ENCODE results near the gene NFIA. TPM values are rescaled to one million over a fixed set of nuclear protein-coding genes. Genes with fewer than 3 reads are reported as not detected.

The NFIA gene
- total RNA-seq, 1 donor from 2014 or later = 12.4 TPM

GRCh38 chr1:61313906-61314422 lies 231.6 kb downstream of the NFIA start:
- peak; percentile 43 for DNase-seq

GRCh38 chr1:61315011-61315410 lies 232.7 kb downstream of the NFIA start:
- DNase-seq = no peak

GRCh38 chr1:61316493-61316892 lies 234.1 kb downstream of the NFIA start:
- no peak for DNase-seq

- DNase-seq = peak; percentile 51
Observed at GRCh38 chr1:61318319-61319125, 236.2 kb downstream of the NFIA start.

- DNase-seq = no peak
Observed at GRCh38 chr1:61320575-61320974, 238.2 kb downstream of the NFIA start.

- DNase-seq = no peak
Observed at GRCh38 chr1:61322008-61322744, 239.8 kb downstream of the NFIA start.

- DNase-seq = no peak
Observed at GRCh38 chr1:61322769-61323168, 240.4 kb downstream of the NFIA start.

DNA sequence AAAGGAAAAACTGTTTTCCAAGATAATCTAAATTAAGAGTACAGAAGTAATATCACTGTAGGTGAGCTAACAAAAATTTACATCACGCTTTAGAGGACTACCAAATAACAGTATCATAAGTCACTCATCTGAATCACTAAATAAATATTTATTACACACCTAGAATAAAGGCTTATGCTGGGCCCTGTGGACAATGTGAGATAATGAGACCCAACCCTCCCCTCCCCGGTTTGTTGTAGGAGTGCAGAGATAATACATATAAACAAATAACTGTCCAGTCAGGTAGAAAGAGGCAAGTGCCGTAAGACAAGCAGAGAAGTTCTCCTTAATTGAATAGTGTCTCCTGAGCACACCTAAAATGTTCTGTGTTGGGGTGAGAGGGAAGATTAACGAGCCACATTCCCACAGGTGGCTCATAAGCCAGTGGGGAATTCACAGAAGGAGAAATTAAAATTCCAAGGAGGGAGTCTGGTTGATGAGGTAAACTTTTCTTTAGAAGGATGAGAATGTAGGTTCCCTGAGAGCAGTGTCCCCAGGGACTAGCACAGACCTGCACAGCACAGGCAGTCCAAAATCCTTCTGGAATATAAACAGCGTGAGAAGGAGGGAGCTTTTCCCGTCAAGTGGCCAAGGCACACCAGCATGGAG lies 241.4 kb downstream of the NFIA start:
- no peak for DNase-seq

DNA sequence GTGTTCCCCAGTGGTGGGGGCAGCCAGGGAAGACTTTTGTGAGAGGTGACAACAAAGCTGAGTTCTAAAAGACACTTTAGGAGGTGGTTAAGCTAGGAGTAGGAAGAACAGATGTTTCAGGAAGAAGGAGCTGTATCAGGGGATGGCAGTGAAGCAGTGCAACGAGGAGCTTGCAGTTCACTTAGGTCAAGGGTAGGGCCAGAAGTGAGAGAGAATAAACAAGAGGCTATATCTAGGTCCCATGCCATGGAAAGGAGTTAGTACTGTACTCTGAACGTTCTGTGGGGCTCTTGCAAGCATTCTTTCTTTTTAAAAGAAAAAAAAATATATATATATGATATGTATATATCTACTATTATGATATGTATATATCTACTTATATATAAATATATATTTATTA lies 244.4 kb downstream of the NFIA start:
- no peak for DNase-seq

DNA sequence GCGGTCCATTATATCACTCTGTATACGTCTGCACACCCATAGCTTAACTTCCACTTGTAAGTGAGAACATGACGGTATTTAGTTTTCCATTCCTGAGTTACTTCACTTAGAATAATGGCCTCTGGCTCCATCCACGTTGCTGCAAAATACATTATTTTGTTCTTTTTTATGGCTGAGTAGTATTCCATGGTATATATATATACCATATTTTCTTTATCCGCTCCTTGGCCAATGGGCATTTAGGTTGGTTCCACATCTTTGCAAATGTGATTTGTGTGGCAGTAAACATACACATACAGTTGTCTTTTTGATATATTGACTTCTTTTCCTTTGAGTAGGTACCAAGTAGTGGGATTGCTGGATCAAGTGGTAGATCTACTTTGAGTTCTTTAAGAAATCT lies 245.1 kb downstream of the NFIA start:
- DNase-seq = no peak

- DNase-seq = no peak
Observed at GRCh38 chr1:61329556-61329955, 247.2 kb downstream of the NFIA start.

GRCh38 chr1:61330018-61330417 lies 247.7 kb downstream of the NFIA start:
- DNase-seq = no peak

- DNase-seq = no peak
Observed at GRCh38 chr1:61330571-61330970, 248.2 kb downstream of the NFIA start.

DNA sequence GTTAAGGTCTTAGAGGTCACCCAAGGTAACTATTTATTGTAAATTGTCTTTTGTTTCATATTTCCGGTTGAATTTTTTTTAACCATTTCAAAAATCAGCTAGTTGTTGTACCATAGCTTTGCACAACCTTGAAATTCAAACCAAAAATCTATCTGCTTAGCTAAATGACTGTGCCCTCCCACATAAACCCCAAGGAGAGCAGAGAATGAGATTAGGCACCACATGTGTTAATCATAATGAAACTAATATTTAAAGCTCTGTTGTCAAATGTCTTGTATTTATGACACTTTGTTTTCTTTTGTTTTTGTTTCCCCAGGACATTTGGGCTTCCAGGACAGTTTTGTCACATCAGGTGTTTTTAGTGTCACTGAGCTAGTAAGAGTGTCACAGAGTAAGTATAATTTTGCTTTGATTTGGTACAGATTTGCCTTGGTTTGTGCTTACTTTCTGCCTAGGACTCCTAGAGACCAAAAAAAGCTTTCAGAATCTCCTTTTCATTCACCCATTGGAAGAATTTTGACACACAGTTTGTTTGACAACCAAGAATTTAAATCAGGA lies 249.9 kb downstream of the NFIA start:
- peak; percentile 7 for DNase-seq

DNA sequence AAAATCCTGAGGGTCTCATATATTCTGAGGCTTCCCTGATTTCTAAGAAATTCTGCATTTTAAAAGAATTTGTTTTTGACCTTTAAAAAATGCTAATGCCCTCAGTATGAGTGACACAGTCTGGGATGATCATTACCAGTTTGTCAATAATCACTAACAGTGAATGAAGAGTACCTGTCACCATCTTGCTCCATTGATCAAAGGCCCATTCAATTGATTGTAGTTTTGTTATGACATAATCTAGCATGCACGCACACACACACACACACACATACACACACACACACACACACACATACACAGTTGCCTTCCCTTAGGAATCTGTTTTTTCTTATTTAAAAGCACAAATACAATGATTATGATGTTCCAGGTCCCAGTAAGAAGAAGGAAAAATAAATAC lies 250.4 kb downstream of the NFIA start:
- no peak for DNase-seq

DNA sequence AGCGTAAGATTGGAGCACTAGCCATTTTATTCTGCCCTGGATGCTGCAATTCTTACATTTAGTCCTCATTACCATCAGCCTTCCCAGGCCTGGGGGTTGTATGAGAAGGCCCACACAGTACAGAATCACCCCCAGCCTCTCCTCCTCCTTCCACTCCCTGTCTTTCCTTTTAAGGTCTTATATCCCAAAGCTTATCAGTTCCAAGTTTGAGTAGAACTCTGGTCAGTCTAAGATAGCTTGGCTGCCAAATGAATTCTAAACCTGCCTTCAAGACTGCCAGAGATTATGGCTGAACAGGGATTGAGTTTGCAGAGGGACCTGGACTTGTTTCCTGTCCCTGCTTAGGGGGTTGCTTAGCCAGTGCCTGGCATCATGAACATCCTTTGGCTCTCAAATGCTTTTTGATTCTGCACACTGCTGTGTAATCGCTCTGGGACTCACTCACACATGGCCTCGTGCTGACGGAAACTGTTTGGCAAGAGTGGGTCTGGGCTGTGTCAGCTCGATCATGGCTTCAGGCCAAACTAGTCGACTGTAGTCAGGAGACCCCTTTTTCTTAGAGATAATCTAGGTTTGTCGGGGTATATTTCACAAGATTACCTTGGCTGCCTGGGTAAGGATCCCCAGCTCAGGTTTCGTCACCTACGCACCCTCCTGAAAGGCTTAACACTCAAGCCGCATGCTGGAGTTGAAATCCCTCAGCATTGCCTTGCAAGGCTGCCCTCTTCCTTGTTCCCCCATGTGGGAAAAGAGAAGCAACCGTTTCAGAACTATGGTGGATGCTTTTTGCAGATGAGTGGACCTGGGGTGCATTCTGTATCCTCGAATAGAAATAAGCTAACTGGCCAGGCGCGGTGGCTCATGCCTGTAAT lies 252.6 kb downstream of the NFIA start:
- DNase-seq = no peak

DNA sequence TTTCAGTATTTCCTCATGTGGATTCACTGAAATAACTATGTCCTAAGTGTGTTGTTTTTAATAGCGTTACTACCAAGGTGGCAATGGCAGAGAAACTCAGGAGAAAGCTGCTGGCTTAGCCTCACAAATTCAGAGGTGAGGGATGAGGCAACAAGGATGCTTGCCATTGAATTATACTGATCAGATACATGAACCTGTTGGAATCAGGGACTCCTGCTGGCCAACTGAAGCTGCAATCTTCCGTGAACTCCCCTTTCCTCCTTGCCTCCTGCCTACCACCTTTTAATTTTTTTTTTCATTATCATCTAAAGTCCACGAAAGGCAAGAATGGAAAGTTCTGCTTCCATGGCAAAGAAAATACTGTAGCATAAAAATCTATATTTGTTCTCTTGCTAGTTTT lies 254.7 kb downstream of the NFIA start:
- peak; percentile 52 for DNase-seq

DNA sequence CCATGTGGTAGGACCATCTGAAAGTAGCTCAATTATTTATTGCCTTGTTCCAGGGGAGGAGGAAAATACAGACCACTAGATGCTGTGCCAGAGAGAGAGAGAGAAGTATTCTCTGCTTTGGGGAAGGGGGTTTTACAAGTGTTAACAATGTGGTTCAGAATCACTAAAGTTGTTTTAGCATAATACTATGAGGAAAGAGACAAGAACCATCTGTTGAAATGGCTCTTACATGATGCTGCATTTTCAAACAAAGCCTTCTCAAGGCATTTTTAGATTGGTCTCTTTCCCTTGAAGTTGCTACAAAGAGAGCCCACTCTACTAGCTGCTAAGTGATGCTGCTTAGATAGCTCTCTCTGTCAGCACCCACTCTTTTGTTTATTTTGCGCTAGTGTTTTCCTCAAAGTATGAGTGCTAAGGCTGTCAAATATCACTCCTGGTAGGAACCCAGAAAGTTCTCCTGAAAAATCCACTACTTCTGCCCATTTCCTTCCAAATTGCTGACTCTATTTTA lies 255.1 kb downstream of the NFIA start:
- DNase-seq = no peak

DNA sequence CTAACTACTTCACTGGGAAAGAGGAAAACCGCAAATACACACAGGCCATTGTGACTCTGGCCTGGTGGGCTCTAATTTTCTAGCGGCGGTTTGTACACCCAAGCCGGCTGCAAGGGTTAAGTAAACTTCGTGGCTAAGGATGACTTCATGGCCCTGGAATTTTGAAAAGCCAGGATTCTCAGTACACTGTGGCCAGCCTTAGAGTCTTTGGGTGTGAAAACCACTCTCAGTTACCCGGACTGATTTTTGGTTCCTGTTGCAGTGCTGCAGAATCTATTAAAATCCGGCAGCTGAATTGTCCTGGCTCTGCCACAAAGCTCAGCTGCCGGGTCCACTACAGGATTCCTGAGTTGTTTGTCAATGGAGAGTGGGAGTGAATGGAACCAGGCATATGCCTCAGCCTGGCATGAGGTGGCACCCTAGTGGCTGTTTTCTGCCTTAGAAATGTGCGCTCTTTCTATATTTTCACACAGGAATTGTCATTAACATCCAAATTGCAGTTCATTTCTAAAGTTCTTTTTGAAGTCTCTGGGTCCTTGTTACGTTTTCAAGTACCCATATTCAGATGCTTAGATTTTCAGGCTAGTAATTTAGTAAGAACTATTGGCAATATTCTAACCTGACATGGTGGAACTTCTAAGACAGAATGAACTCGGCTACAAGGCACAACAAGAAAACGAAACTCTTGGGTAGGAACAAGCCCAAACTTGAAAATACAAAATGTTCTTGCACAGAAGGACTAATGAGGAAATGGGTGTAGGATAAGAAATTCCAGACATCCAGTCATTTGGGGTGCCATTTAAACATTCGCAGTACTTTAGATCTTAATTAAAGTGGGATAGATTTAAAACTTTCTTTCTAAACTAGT lies 255.9 kb downstream of the NFIA start:
- peak; percentile 92 for DNase-seq

DNA sequence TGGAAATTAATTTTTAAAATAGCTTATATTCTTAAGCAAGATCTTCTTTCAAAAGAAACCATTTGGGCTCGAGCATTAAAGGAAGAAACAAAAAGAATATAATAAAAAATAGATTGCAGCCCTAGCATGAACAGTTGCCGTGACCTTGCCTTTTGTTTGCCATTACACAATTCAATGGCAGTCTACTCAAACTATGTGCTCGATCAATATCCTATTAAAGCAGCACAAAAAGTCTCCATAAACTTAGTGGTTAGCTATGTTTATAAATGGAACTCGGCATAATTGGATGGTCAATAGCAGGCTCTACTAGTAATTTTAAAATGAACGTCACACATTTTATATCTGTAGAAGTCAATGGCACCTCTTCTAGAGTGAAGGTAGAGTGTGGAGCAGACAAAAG lies 256.5 kb downstream of the NFIA start:
- no peak for DNase-seq

DNA sequence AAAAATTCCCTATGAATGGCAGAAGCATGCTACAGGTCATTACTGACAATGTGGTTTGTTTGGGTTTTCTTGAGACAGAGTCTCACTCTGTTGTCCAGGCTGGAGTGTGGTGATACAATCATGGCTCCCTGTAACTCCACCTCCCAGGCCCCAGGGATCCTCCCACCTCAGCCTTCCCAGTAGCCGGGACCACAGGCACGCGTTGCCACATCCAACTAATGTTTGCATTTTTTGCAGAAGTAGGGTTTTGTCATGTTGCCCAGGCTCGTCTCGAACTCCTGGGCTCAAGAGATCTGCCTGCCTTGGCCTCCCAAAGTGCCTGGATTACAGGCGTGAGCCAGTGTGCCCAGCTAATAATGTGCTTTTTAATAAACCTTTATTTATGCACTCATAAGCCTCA lies 259.1 kb downstream of the NFIA start:
- no peak for DNase-seq
